A549 treated with dexamethasone at 1 μM for 4 hours (cell line): ENCODE measurements around the gene MDGA2. TPM values are rescaled to one million over a fixed set of nuclear protein-coding genes. Genes with fewer than 3 reads are reported as not detected.

Source experiments
- total RNA-seq: library from RNA; stranded (reverse); fragments of 200-300 nt; extraction: Qiagen RNA extraction; gene quantifications from 5 replicates; pipeline ENCODE4 v1.2.3, GENCODE V29; 2022

The MDGA2 gene
- 0.06 to 0.11 TPM (median 0.11 TPM) in 3 of 5 replicates, not detected in the others for total RNA-seq

DNA sequence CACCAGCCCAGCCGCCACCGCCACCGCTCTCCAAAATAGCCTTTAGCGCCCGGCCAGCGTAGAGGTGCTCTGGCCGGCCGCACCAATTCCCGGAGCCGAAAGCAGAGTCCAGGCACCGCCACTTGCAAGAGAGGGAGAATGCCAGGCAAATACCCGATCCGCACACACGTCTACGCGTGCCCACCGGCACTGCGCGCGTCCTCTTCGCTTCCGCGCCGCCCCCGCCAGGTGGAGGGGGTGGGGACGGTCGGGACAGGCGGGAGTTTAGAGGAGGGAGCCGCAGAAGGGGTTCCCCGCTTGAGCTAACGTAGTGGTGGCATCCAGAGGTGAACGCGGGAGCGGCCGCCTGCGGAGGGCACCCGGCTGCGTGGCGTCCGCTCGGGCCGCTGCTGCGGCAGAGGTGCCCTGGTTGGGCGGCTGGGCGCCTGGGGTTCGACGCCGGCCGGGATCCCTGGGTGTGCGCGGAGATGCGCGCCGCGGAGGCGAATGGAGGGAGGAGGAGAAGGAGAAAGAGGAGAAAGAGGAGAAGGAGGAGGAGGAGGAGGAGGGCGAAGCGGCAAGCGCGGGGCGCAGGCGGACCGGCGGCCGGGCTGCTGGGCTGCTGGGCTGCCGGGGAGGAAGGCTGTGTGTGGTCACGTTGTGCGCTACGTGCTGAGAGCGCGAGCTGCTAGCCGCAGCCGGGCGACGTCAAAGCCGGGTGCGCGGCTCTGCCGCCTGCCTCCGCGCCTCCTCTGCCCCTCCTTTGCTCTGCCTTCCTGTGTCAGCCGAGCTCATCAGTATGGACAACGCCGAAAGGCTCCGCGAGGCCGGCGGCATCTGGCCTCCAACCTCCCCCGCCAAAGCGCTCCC is at the start of gene MDGA2:
Gene MDGA2, minus strand, starts transcription at position 140 of the 849 bp plus-strand sequence.

